GM20000 (cell line): ENCODE data around the gene BTBD17.
A peak's percentile ranks its signal among the peaks of the same experiment; 100 is the strongest.

ENCODE experiments used
- DNase-seq: peaks from one replicate; pipeline ENCODE4 v3.0.0; 2012; ENCODE audit warnings: low spot score
- CTCF ChIP-seq: IDR thresholded peaks from 2 replicates; pipeline ENCODE4 v1.5.1; 2012; ENCODE audit warnings: mild to moderate bottlenecking, control low read depth; ENCODE audit errors: extremely low read depth, missing control alignments

The BTBD17 gene

GRCh38 chr17:74386386-74386785 lies 24.7 kb upstream of the BTBD17 start:
- no peak for DNase-seq
- TF ChIP-seq CTCF: no peak

GRCh38 chr17:74385201-74385600 lies 23.5 kb upstream of the BTBD17 start:
- no peak for TF ChIP-seq CTCF
- no peak for DNase-seq

GRCh38 chr17:74383141-74383540 lies 21.5 kb upstream of the BTBD17 start:
- no peak for DNase-seq
- TF ChIP-seq CTCF: no peak

GRCh38 chr17:74380959-74381808 lies 19.5 kb upstream of the BTBD17 start:
- DNase-seq: no peak
- no peak for TF ChIP-seq CTCF

GRCh38 chr17:74380086-74380958 lies 18.7 kb upstream of the BTBD17 start:
- TF ChIP-seq CTCF: no peak
- no peak for DNase-seq

GRCh38 chr17:74379495-74380085 lies 17.9 kb upstream of the BTBD17 start:
- TF ChIP-seq CTCF: peak; percentile 85
- peak; percentile 89 for DNase-seq
